ENCODE data around the gene ITGAL. TPM values are rescaled to one million over a fixed set of nuclear protein-coding genes. Genes with fewer than 3 reads are reported as not detected.

Gene ITGAL
- total and polyA plus RNA-seq, 2 of the 13 experiments (the other 11 are each of a cell fraction or from before 2014, with no cell fraction given) = 0.86 to 1.2 TPM

- no peak for TF ChIP-seq DMTF1 (CRISPR knock-in tag; IDR thresholded peaks at IDR 0.05)
- no peak for TF ChIP-seq ZNF879 (CRISPR knock-in tag; IDR thresholded peaks at IDR 0.05)
- no peak; the same call in 1 of the 2 replicates for TF ChIP-seq NRL (CRISPR knock-in tag; IDR thresholded peaks at IDR 0.05; ENCODE audit: borderline replicate concordance)
- no peak for TF ChIP-seq ZBTB42 (CRISPR knock-in tag; IDR thresholded peaks at IDR 0.05)
- TF ChIP-seq IKZF1 (IDR thresholded peaks at IDR 0.05) = no peak
- no peak for TF ChIP-seq ZNF12 (CRISPR knock-in tag; IDR thresholded peaks at IDR 0.05)
- TF ChIP-seq NFE2L2 (IDR thresholded peaks at IDR 0.05; ENCODE audit: low read length) = no peak
- TF ChIP-seq SPEN (CRISPR knock-in tag; IDR thresholded peaks at IDR 0.05; ENCODE audit: low read depth) = peak; percentile 67; the same call in 1 of the 2 replicates
- TF ChIP-seq BCL3 (CRISPR knock-in tag; IDR thresholded peaks at IDR 0.05) = no peak
- no peak; the same call in 1 of the 2 replicates for TF ChIP-seq XBP1 (CRISPR knock-in tag; IDR thresholded peaks at IDR 0.05)
- TF ChIP-seq HOXA7 (CRISPR knock-in tag; IDR thresholded peaks at IDR 0.05) = no peak
- TF ChIP-seq, protein P1, sequence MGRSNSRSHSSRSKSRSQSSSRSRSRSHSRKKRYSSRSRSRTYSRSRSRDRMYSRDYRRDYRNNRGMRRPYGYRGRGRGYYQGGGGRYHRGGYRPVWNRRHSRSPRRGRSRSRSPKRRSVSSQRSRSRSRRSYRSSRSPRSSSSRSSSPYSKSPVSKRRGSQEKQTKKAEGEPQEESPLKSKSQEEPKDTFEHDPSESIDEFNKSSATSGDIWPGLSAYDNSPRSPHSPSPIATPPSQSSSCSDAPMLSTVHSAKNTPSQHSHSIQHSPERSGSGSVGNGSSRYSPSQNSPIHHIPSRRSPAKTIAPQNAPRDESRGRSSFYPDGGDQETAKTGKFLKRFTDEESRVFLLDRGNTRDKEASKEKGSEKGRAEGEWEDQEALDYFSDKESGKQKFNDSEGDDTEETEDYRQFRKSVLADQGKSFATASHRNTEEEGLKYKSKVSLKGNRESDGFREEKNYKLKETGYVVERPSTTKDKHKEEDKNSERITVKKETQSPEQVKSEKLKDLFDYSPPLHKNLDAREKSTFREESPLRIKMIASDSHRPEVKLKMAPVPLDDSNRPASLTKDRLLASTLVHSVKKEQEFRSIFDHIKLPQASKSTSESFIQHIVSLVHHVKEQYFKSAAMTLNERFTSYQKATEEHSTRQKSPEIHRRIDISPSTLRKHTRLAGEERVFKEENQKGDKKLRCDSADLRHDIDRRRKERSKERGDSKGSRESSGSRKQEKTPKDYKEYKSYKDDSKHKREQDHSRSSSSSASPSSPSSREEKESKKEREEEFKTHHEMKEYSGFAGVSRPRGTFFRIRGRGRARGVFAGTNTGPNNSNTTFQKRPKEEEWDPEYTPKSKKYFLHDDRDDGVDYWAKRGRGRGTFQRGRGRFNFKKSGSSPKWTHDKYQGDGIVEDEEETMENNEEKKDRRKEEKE (IDR thresholded peaks at IDR 0.05) = no peak
- TF ChIP-seq, protein P2, sequence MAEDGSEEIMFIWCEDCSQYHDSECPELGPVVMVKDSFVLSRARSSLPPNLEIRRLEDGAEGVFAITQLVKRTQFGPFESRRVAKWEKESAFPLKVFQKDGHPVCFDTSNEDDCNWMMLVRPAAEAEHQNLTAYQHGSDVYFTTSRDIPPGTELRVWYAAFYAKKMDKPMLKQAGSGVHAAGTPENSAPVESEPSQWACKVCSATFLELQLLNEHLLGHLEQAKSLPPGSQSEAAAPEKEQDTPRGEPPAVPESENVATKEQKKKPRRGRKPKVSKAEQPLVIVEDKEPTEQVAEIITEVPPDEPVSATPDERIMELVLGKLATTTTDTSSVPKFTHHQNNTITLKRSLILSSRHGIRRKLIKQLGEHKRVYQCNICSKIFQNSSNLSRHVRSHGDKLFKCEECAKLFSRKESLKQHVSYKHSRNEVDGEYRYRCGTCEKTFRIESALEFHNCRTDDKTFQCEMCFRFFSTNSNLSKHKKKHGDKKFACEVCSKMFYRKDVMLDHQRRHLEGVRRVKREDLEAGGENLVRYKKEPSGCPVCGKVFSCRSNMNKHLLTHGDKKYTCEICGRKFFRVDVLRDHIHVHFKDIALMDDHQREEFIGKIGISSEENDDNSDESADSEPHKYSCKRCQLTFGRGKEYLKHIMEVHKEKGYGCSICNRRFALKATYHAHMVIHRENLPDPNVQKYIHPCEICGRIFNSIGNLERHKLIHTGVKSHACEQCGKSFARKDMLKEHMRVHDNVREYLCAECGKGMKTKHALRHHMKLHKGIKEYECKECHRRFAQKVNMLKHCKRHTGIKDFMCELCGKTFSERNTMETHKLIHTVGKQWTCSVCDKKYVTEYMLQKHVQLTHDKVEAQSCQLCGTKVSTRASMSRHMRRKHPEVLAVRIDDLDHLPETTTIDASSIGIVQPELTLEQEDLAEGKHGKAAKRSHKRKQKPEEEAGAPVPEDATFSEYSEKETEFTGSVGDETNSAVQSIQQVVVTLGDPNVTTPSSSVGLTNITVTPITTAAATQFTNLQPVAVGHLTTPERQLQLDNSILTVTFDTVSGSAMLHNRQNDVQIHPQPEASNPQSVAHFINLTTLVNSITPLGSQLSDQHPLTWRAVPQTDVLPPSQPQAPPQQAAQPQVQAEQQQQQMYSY (CRISPR knock-in tag; IDR thresholded peaks at IDR 0.05) = no peak
- no peak for TF ChIP-seq REXO4 (CRISPR knock-in tag; IDR thresholded peaks at IDR 0.05; ENCODE audit: borderline replicate concordance)
- TF ChIP-seq IRX3 (CRISPR knock-in tag; IDR thresholded peaks at IDR 0.05; ENCODE audit: borderline replicate concordance, low read depth) = no peak
- TF ChIP-seq ARID3A (IDR thresholded peaks at IDR 0.05; ENCODE audit: low read depth, low read length) = no peak
- no peak for TF ChIP-seq DNMT1 (CRISPR knock-in tag; IDR thresholded peaks at IDR 0.05)
These were observed 16.4 kb downstream of the ITGAL start (continued) for GRCh38 chr16:30488764-30489605.
